Hepatocyte (in vitro differentiated cells): ENCODE measurements around the gene PPFIBP2. TPM values are rescaled to one million over a fixed set of nuclear protein-coding genes. Genes with fewer than 3 reads are reported as not detected.

ENCODE experiments used
- DNase-seq: peaks from one replicate; pipeline ENCODE4 v3.0.0-alpha.2; 2016; ENCODE audit warnings: low spot score
- H2AFZ ChIP-seq: fragments of 200-600 bp; sonication (generic); 2 replicates; pipeline ENCODE4 v1.6.0; 2016; ENCODE audit warnings: antibody characterized with exemption, mild to moderate bottlenecking
- H3K27ac ChIP-seq: fragments of 200-600 bp; sonication (generic); 2 replicates; pipeline ENCODE4 v1.5.1; 2016; ENCODE audit warnings: mild to moderate bottlenecking
- H3K27me3 ChIP-seq: fragments of 200-600 bp; sonication (generic); 2 replicates; pipeline ENCODE4 v1.6.1; 2016
- H3K36me3 ChIP-seq: fragments of 200-600 bp; sonication (generic); replicated peaks from 2 replicates; pipeline ENCODE4 v1.5.1; 2016; ENCODE audit warnings: low read depth; ENCODE audit not compliant: insufficient read depth
- H3K4me1 ChIP-seq: fragments of 200-600 bp; sonication (generic); 2 replicates; pipeline ENCODE4 v1.5.1; 2016; ENCODE audit warnings: mild to moderate bottlenecking, moderate library complexity; ENCODE audit not compliant: insufficient read depth
- H3K4me2 ChIP-seq: fragments of 200-600 bp; sonication (generic); 2 replicates; pipeline ENCODE4 v1.6.0; 2016
- H3K4me3 ChIP-seq: fragments of 200-600 bp; sonication (generic); 2 replicates; pipeline ENCODE4 v1.5.1; 2016; ENCODE audit warnings: mild to moderate bottlenecking
- H3K79me2 ChIP-seq: fragments of 200-600 bp; sonication (generic); 2 replicates; pipeline ENCODE4 v1.6.0; 2017; ENCODE audit warnings: mild to moderate bottlenecking
- H3K9me2 ChIP-seq: fragments of 200-600 bp; sonication (generic); replicated peaks from 2 replicates; pipeline ENCODE4 v1.6.0; 2017; ENCODE audit warnings: mild to moderate bottlenecking; ENCODE audit not compliant: insufficient read depth
- H3K9me3 ChIP-seq: fragments of 200-600 bp; sonication (generic); 2 replicates; pipeline ENCODE4 v1.5.1; 2016; ENCODE audit warnings: low read depth, mild to moderate bottlenecking
- H4K20me1 ChIP-seq: fragments of 200-600 bp; sonication (generic); 2 replicates; pipeline ENCODE4 v1.6.0; 2016; ENCODE audit warnings: mild to moderate bottlenecking; ENCODE audit not compliant: insufficient read depth, poor library complexity, severe bottlenecking
- EZH2 ChIP-seq: fragments of 200-600 bp; sonication (generic); IDR thresholded peaks from 2 replicates; pipeline ENCODE4 v1.6.1; 2016; ENCODE audit warnings: antibody characterized with exemption, mild to moderate bottlenecking, borderline replicate concordance
- EZH2phosphoT487 ChIP-seq: fragments of 200-600 bp; sonication (generic); IDR thresholded peaks from one replicate; pipeline ENCODE4 v1.6.1; 2018; ENCODE audit warnings: antibody characterized with exemption, mild to moderate bottlenecking, low read depth, moderate library complexity; ENCODE audit not compliant: unreplicated experiment, severe bottlenecking
- WGBS: methylation state at CpG from one replicate; pipeline ENCODE4 v1.1.6; 2016; ENCODE audit warnings: low lambda C conversion rate; ENCODE audit errors: missing lambda C conversion rate; 5-methylcytosine and 5-hydroxymethylcytosine counted together
- polyA plus RNA-seq: library from polyadenylated mRNA; unstranded; fragments of >200 nt; fragmentation: Nextera tagmentation; extraction: Ambion mirVana; gene quantifications from 2 replicates; pipeline ENCODE4 v1.2.1, GENCODE V29; 2016
- total RNA-seq: library from RNA; depleted of rRNA; stranded (reverse); fragments of >200 nt; gene quantifications from 2 replicates; pipeline ENCODE4 v1.2.3, GENCODE V29; 2014
- TF ChIP-seq, protein P1 (sequence below): fragments of 200-600 bp; sonication (generic); IDR thresholded peaks from 2 replicates; pipeline ENCODE4 v1.5.1; 2016; ENCODE audit warnings: antibody characterized with exemption, mild to moderate bottlenecking; ENCODE audit not compliant: poor library complexity

PPFIBP2 gene
- total and polyA plus RNA-seq, 2 experiments from 2014 or later, result 33.9 to 55.8 TPM

DNA sequence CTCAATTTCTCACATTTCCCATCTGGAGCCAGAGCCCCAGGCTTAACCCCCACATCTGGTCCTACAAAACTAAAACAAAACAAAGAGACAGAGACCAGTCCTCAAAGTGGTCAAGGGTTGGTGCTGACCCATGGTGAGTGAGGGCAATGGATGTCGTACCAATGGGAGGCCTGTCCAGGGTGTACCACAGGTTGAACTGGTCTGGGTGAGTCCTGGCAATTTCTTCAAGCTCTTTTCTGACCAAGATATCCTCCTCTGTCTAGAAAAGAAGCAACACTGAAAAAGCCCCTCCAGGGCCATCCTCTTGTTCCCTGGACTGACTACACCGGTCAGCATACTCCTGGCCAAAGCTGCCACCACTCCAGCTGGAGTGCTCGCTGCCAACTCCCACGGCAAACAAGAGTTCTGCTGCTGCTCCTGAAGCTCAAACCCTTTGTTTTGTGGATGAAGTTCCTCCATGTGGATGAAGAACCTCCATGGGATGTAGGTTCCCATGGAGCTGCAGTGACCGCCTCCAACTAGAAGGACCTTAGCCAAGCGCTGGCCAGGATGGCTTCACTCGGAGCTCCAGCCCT lies 152.6 kb downstream of the PPFIBP2 start:
- Histone ChIP-seq H3K4me2 (no peak overlapping the region), H3K27me3 (no peaks in the 10 kb centered on the region), H3K9me2 (no peaks in the 10 kb centered on the region), H3K36me3 (no peaks in the 10 kb centered on the region), H3K79me2 (no peaks in the 10 kb centered on the region), H3K4me3 (no peak overlapping the region), H3K4me1 (peaks cover 7% of the 10 kb centered on the region), H2AFZ (no peak overlapping the region), H4K20me1 (no peaks in the 10 kb centered on the region), H3K27ac (no peak overlapping the region), H3K9me3 (no peaks in the 10 kb centered on the region)
- TF ChIP-seq EZH2phosphoT487, result no peak
- no peak for TF ChIP-seq EZH2
- TF ChIP-seq, protein P1, sequence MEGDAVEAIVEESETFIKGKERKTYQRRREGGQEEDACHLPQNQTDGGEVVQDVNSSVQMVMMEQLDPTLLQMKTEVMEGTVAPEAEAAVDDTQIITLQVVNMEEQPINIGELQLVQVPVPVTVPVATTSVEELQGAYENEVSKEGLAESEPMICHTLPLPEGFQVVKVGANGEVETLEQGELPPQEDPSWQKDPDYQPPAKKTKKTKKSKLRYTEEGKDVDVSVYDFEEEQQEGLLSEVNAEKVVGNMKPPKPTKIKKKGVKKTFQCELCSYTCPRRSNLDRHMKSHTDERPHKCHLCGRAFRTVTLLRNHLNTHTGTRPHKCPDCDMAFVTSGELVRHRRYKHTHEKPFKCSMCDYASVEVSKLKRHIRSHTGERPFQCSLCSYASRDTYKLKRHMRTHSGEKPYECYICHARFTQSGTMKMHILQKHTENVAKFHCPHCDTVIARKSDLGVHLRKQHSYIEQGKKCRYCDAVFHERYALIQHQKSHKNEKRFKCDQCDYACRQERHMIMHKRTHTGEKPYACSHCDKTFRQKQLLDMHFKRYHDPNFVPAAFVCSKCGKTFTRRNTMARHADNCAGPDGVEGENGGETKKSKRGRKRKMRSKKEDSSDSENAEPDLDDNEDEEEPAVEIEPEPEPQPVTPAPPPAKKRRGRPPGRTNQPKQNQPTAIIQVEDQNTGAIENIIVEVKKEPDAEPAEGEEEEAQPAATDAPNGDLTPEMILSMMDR, result no peak
- no peak for DNase-seq
- WGBS, result 96% methylated on average over 7 of the region's 7 CpGs

DNA sequence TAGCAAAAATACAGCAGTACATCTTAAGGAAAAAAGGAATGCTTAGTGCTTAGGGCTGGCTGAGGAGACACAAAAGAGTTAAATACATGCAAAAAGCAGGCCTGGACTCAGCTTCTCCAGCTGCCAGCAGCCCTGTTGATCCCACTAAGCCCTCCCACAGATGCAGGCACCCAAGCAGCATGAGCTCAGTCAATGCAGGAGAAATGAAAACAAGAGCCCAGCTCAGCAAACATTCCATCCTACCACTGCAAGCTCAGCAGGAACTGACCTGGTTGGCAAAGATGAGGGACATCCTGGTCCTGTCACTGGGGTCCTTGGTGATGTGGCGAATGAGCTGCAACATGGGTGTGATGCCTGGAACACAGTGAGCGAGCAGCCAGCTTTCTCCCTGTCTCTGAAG lies 153.7 kb downstream of the PPFIBP2 start:
- no peak overlapping the region for H2AFZ ChIP-seq
- H3K9me2 ChIP-seq, result no peaks in the 10 kb centered on the region
- no peaks in the 10 kb centered on the region for H3K36me3 ChIP-seq
- TF ChIP-seq EZH2phosphoT487 (no peak), EZH2 (no peak)
- TF ChIP-seq, protein P1, result no peak
- H4K20me1 ChIP-seq, result no peaks in the 10 kb centered on the region
- H3K4me3 ChIP-seq, result no peak overlapping the region
- H3K4me2 ChIP-seq, result no peak overlapping the region
- peaks cover 18% of the 10 kb centered on the region for H3K4me1 ChIP-seq
- no peak overlapping the region for H3K27ac ChIP-seq
- DNase-seq, result no peak
- no peaks in the 10 kb centered on the region for H3K79me2 ChIP-seq
- WGBS, result 83% methylated on average over 2 of the region's 2 CpGs
- no peaks in the 10 kb centered on the region for H3K9me3 ChIP-seq
- H3K27me3 ChIP-seq, result no peaks in the 10 kb centered on the region

DNA sequence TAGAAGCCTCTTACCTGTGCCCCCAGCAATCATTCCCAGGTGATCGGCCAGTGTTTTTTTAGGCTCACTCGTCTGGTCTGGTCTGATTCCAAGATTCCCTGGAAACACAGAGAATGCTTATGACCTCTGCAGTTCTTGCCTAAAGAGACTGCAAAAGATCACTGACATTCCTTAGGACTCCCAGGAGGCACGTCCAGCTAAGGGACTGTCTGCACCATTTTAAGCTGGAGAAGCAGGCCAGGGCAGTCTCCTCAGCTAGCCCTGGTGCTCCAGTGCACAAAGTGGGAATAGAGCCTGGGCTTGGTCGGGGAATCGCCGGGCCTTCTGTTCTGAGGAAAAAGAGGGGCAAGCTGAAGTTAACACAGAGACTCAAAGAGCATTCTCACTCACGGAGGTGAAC lies 154.7 kb downstream of the PPFIBP2 start:
- Histone ChIP-seq H3K4me1 (peaks cover 26% of the 10 kb centered on the region), H3K4me3 (no peak overlapping the region), H4K20me1 (no peaks in the 10 kb centered on the region), H3K4me2 (no peak overlapping the region), H3K9me2 (no peaks in the 10 kb centered on the region), H3K27ac (no peak overlapping the region), H3K9me3 (no peaks in the 10 kb centered on the region), H3K36me3 (no peaks in the 10 kb centered on the region), H3K27me3 (no peaks in the 10 kb centered on the region), H2AFZ (no peak overlapping the region), H3K79me2 (no peaks in the 10 kb centered on the region)
- TF ChIP-seq EZH2 (no peak), EZH2phosphoT487 (no peak)
- TF ChIP-seq, protein P1, result no peak
- whole genome bisulfite sequencing, result 81% methylated on average over 7 of the region's 7 CpGs
- DNase-seq, result no peak
